ENCODE results near the gene SEC24C. TPM values are rescaled to one million over a fixed set of nuclear protein-coding genes. Genes with fewer than 3 reads are reported as not detected.

SEC24C gene
- total and polyA plus RNA-seq, 2 of the 13 experiments (the other 11 are each of a cell fraction or from before 2014, with no cell fraction given): 63.1 to 66.4 TPM

DNA sequence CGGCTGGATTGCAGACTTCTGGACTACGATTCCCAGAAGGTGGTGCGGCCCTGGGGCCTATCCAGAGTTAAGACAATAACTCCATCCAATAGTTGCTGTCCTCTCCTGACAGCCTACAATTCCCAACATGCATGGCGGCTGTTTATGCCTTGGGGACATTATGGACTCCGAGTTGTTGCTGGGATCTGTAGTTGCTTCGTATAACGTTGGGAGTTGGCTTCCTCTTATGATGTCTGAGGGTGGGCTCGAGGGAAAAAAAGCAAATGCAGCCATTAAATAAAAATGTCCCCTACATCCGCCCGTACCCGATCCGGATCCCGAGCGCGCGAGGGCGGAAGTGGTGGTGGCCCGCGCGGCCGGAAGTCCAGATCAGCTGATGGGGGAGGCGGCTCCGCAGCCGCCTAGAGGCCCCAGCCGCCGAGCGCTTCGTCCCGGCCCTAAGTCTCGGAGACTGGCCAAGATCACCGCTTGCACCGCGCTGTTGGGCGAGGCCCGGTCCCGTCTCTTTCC lies 41.1 kb downstream of the SEC24C start, which contains the start of gene ZSWIM8 (continued):
- TF ChIP-seq, protein P1, sequence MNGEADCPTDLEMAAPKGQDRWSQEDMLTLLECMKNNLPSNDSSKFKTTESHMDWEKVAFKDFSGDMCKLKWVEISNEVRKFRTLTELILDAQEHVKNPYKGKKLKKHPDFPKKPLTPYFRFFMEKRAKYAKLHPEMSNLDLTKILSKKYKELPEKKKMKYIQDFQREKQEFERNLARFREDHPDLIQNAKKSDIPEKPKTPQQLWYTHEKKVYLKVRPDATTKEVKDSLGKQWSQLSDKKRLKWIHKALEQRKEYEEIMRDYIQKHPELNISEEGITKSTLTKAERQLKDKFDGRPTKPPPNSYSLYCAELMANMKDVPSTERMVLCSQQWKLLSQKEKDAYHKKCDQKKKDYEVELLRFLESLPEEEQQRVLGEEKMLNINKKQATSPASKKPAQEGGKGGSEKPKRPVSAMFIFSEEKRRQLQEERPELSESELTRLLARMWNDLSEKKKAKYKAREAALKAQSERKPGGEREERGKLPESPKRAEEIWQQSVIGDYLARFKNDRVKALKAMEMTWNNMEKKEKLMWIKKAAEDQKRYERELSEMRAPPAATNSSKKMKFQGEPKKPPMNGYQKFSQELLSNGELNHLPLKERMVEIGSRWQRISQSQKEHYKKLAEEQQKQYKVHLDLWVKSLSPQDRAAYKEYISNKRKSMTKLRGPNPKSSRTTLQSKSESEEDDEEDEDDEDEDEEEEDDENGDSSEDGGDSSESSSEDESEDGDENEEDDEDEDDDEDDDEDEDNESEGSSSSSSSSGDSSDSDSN (CRISPR knock-in tag; IDR thresholded peaks at IDR 0.05): peak; percentile 70; the same call in 1 of the 2 replicates
- no peak for TF ChIP-seq DNMT3B (CRISPR knock-in tag; conservative IDR thresholded peaks at IDR 0.05)
- peak; percentile 90 for TF ChIP-seq HNRNPK (IDR thresholded peaks at IDR 0.05; ENCODE audit: low read depth, low read length, poor library complexity, severe bottlenecking)
- TF ChIP-seq RORA (CRISPR knock-in tag; IDR thresholded peaks at IDR 0.05): no peak
- TF ChIP-seq MNT (IDR thresholded peaks at IDR 0.05): peak; percentile 50
- 0 out of 2 replicates have a peak, but pooled peaks have one; percentile 34 for TF ChIP-seq ZNF547 (CRISPR knock-in tag; IDR thresholded peaks at IDR 0.05)
- TF ChIP-seq YY1 (IDR thresholded peaks at IDR 0.05; ENCODE audit: insufficient read depth, insufficient replicate concordance, low read depth, low read length): peak; percentile 71
- TF ChIP-seq HNRNPLL (IDR thresholded peaks at IDR 0.05; ENCODE audit: low read depth, low read length, poor library complexity, severe bottlenecking): peak; percentile 6
- TF ChIP-seq REL (CRISPR knock-in tag; conservative IDR thresholded peaks at IDR 0.05): no peak
- TF ChIP-seq ZNF780A (CRISPR knock-in tag; IDR thresholded peaks at IDR 0.05): no peak
- no peak for TF ChIP-seq HMG20B (CRISPR knock-in tag; conservative IDR thresholded peaks at IDR 0.05)
- TF ChIP-seq ZNF317 (CRISPR knock-in tag; IDR thresholded peaks at IDR 0.05): 0 out of 2 replicates have a peak, but pooled peaks have one; percentile 64
- no peak for TF ChIP-seq ZNF598 (CRISPR knock-in tag; IDR thresholded peaks at IDR 0.05; ENCODE audit: borderline replicate concordance)
- TF ChIP-seq SP5 (CRISPR knock-in tag; IDR thresholded peaks at IDR 0.05; ENCODE audit: borderline replicate concordance, low read depth): no peak; the same call in 1 of the 2 replicates
- no peak for TF ChIP-seq ZNF33A (CRISPR knock-in tag; IDR thresholded peaks at IDR 0.05; ENCODE audit: borderline replicate concordance)
- TF ChIP-seq NFKB2 (CRISPR knock-in tag; IDR thresholded peaks at IDR 0.05; ENCODE audit: borderline replicate concordance): no peak
- TF ChIP-seq ZBTB7B (CRISPR knock-in tag; IDR thresholded peaks at IDR 0.05): no peak
- peak; percentile 60; the same call in 1 of the 2 replicates for TF ChIP-seq POGZ (CRISPR knock-in tag; IDR thresholded peaks at IDR 0.05)
- TF ChIP-seq GATAD1 (CRISPR knock-in tag; IDR thresholded peaks at IDR 0.05): peak; percentile 93
- no peak for TF ChIP-seq RXRA (CRISPR knock-in tag; IDR thresholded peaks at IDR 0.05)
- TF ChIP-seq YEATS4 (CRISPR knock-in tag; IDR thresholded peaks at IDR 0.05; ENCODE audit: borderline replicate concordance): peak; percentile 77; the same call in 1 of the 2 replicates
- TF ChIP-seq, protein P2, sequence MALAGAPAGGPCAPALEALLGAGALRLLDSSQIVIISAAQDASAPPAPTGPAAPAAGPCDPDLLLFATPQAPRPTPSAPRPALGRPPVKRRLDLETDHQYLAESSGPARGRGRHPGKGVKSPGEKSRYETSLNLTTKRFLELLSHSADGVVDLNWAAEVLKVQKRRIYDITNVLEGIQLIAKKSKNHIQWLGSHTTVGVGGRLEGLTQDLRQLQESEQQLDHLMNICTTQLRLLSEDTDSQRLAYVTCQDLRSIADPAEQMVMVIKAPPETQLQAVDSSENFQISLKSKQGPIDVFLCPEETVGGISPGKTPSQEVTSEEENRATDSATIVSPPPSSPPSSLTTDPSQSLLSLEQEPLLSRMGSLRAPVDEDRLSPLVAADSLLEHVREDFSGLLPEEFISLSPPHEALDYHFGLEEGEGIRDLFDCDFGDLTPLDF (CRISPR knock-in tag; IDR thresholded peaks at IDR 0.05): 0 out of 2 replicates have a peak, but pooled peaks have one; percentile 54
- TF ChIP-seq ZBTB2 (CRISPR knock-in tag; IDR thresholded peaks at IDR 0.05; ENCODE audit: low read depth): no peak

All from HepG2 (cell line).